CD4-positive, alpha-beta T cell (primary cell): Measurements from ENCODE around the gene PRKN. TPM values are rescaled to one million over a fixed set of nuclear protein-coding genes. Genes with fewer than 3 reads are reported as not detected.

Source experiments
- ATAC-seq: fragments of 200-7000 bp; cut with Tn5 transposase; one replicate; pipeline ENCODE4 v1.10.0; 2022; ENCODE audit warnings: mild to moderate bottlenecking; ENCODE audit not compliant: poor library complexity
- CTCF ChIA-PET: fragments of 350-600 bp; sonication (Branson Sonifier 250); formaldehyde crosslinking; loops from one replicate; lab custom pipeline; 2021; ENCODE audit warnings: antibody characterized with exemption, inconsistent platforms; lab: Charles Lee
- POLR2A ChIA-PET: fragments of 350-600 bp; sonication (Branson Sonifier 250); formaldehyde crosslinking; loops from one replicate; lab custom pipeline; 2021; ENCODE audit warnings: antibody characterized with exemption, inconsistent platforms; lab: Charles Lee
- DNase-seq, 14 experiments: peaks; one replicate each; pipeline ENCODE4 v3.0.0-alpha.2; 2013 to 2020; ENCODE audit warnings: mixed read lengths in 2 of 14
- H3K27ac ChIP-seq, 2 donors: one replicate each; pipeline versions ENCODE4 v1.5.1 to v1.7.0; 2013; ENCODE audit warnings: low read length in 2 of 2, low read depth in 1 of 2, mild to moderate bottlenecking in 1 of 2
- H3K27me3 ChIP-seq, 2 experiments: 1 replicate in 1 of 2; 2 replicates in 1 of 2; pipeline versions ENCODE4 v1.6.1 to v1.7.0; 2013; ENCODE audit warnings: low read length in 2 of 2, control low read depth in 1 of 2, mild to moderate bottlenecking in 1 of 2, moderate library complexity in 1 of 2; ENCODE audit not compliant: insufficient read depth in 2 of 2, control insufficient read depth in 1 of 2
- H3K36me3 ChIP-seq: one replicate; pipeline ENCODE4 v1.6.1; 2013; ENCODE audit warnings: low read length, control low read depth; ENCODE audit not compliant: insufficient read depth
- H3K4me1 ChIP-seq: one replicate; pipeline ENCODE4 v1.6.1; 2013; ENCODE audit warnings: low read length, control low read depth; ENCODE audit not compliant: insufficient read depth
- H3K4me3 ChIP-seq: one replicate; pipeline ENCODE4 v1.5.1; 2013; ENCODE audit warnings: mild to moderate bottlenecking, low read length, moderate library complexity
- H3K9me3 ChIP-seq, 2 experiments: 1 replicate in 1 of 2; 2 replicates in 1 of 2; pipeline versions ENCODE4 v1.6.1 to v1.7.0; 2013; ENCODE audit warnings: low read length in 2 of 2, mild to moderate bottlenecking in 2 of 2, control low read depth in 1 of 2, moderate library complexity in 1 of 2; ENCODE audit not compliant: control insufficient read depth in 1 of 2, insufficient read depth in 1 of 2
- H3K27ac Mint-ChIP-seq: one replicate; pipeline ENCODE4 v1.8.0; 2020; ENCODE audit warnings: mixed read lengths
- H3K27me3 Mint-ChIP-seq: one replicate; pipeline ENCODE4 v1.8.0; 2021; ENCODE audit warnings: mixed read lengths
- H3K36me3 Mint-ChIP-seq: one replicate; pipeline ENCODE4 v1.8.0; 2021; ENCODE audit warnings: low read depth, mixed read lengths
- H3K4me1 Mint-ChIP-seq: one replicate; pipeline ENCODE4 v1.8.0; 2021; ENCODE audit warnings: low read depth, mixed read lengths
- H3K4me3 Mint-ChIP-seq: one replicate; pipeline ENCODE4 v1.8.0; 2020; ENCODE audit warnings: mild to moderate bottlenecking, mixed read lengths
- H3K9me3 Mint-ChIP-seq: one replicate; pipeline ENCODE4 v1.8.0; 2020; ENCODE audit warnings: mixed read lengths
- intact Hi-C, 2 experiments: fragments of 100-400 bp; cut with DNase I in 1 of 2; cut with micrococcal nuclease in 1 of 2; formaldehyde crosslinking; loops; one replicate each; pipeline versions ENCODE4 v1.15.1 to v1.9.0; 2023 to 2025; cut with DNase I, micrococcal nuclease
- total RNA-seq, 174 experiments: library from RNA in 2 of 174; stranded (reverse) in 2 of 174; gene quantifications; one replicate each; pipeline ENCODE4 v1.2.3 and lab custom pipeline; 2021 to 2026
- TF ChIP-seq, protein P1 (sequence below): fragments of 200-600 bp; IDR thresholded peaks from one replicate; pipeline ENCODE4 v1.8.0; 2022; ENCODE audit warnings: antibody characterized with exemption, mild to moderate bottlenecking

The PRKN gene
- total RNA-seq, 2 experiments from 2014 or later: 5.2 to 5.4 TPM

DNA sequence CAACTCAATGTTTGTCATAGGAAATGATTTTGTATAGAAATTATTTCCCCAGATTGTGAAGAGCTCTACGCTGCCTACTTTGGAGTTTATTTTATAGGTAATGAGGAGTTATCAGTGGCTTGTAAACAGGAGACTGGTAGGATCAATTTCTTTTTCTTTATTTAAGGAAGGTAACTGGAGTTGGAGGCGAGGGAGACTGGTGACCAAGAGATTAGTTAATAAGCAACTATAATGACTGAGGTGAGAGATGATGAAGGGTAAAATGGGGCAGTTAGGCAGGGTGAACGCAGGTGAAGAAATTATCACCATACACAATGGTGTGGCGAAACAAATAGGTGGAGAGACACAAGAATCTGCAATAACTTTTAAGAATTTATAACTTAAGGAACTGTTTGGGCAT lies 100.2 kb downstream of the PRKN start:
- no peak overlapping the region for H3K4me3 ChIP-seq
- no peaks in the 10 kb centered on the region for H3K4me1 ChIP-seq
- H3K27me3 ChIP-seq: no peaks in the 10 kb centered on the region
- ChIA-PET POLR2A (no interaction called here), CTCF (no interaction called here)
- Mint-ChIP-seq H3K4me1 (no peaks in the 10 kb centered on the region), H3K27me3 (no peaks in the 10 kb centered on the region), H3K4me3 (no peak overlapping the region), H3K36me3 (peaks cover 10% of the 10 kb centered on the region), H3K27ac (no peak overlapping the region), H3K9me3 (peaks cover 8% of the 10 kb centered on the region)
- no peak overlapping the region for H3K27ac ChIP-seq
- intact Hi-C loops: no loop called here
- TF ChIP-seq, protein P1, sequence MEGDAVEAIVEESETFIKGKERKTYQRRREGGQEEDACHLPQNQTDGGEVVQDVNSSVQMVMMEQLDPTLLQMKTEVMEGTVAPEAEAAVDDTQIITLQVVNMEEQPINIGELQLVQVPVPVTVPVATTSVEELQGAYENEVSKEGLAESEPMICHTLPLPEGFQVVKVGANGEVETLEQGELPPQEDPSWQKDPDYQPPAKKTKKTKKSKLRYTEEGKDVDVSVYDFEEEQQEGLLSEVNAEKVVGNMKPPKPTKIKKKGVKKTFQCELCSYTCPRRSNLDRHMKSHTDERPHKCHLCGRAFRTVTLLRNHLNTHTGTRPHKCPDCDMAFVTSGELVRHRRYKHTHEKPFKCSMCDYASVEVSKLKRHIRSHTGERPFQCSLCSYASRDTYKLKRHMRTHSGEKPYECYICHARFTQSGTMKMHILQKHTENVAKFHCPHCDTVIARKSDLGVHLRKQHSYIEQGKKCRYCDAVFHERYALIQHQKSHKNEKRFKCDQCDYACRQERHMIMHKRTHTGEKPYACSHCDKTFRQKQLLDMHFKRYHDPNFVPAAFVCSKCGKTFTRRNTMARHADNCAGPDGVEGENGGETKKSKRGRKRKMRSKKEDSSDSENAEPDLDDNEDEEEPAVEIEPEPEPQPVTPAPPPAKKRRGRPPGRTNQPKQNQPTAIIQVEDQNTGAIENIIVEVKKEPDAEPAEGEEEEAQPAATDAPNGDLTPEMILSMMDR: no peak
- DNase-seq (no peak), ATAC-seq (no peak)
- H3K36me3 ChIP-seq: no peaks in the 10 kb centered on the region
- no peaks in the 10 kb centered on the region for H3K9me3 ChIP-seq

DNA sequence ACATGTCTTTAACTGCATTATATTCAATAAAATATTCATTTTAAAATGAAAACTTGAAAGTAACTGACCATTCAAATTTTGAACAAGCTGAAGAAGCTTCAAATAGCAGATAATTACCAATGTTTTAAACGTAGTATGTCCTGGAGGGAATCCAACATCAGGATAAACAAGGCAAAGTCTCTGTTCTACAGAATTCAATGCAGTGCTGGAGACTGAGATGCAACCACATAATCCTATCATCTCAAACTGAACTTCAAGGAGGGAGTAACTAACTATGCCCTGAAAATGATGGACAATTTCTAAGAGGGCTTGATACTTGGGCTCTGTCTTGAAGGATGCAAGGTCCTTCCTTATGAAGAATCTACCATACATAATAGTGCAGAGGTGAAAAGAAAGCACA lies 100.7 kb downstream of the PRKN start:
- Histone ChIP-seq H3K4me3 (no peak overlapping the region), H3K36me3 (no peaks in the 10 kb centered on the region), H3K27me3 (no peaks in the 10 kb centered on the region), H3K9me3 (no peaks in the 10 kb centered on the region), H3K4me1 (no peaks in the 10 kb centered on the region), H3K27ac (no peak overlapping the region)
- Mint-ChIP-seq H3K4me3 (no peak overlapping the region), H3K36me3 (peaks cover 5% of the 10 kb centered on the region), H3K9me3 (peaks cover 5% of the 10 kb centered on the region), H3K4me1 (no peaks in the 10 kb centered on the region), H3K27ac (no peak overlapping the region), H3K27me3 (no peaks in the 10 kb centered on the region)
- ChIA-PET POLR2A (no interaction called here), CTCF (no interaction called here)
- intact Hi-C loops: no loop called here
- no peak for ATAC-seq
- DNase-seq: no peak
- TF ChIP-seq, protein P1: no peak

DNA sequence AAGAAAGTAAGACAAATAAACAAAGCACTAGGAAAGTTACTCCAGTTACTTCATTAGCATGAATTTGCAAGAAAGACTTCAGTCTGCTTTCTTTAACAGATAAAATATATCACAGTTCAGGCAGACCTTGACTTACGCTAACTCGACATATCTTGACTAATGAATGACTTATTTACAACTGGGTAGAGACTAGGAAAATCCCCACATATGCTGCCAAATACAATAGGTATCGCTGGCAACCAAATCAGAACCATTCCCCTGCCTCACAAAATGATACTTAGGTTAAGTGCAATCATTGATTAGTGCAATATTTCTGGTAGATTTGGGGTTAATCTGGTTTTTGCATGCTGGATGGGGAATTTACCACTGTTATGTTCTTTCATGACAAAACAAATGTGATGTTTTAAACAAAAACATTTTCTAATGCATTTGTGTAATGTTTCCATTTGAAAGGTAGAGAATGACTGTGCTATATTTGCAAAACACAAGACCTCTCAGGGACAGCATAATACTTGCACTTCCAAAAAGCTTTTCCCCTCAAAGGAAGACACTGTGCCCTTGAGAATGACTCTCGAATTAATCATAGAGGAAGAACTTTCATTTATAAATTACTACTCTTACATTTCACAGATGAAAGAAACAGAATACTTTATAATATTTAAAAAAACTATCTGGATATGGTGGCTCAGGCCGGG lies 101.6 kb downstream of the PRKN start:
- Histone ChIP-seq H3K4me3 (no peak overlapping the region), H3K27me3 (no peaks in the 10 kb centered on the region), H3K4me1 (no peaks in the 10 kb centered on the region), H3K36me3 (no peaks in the 10 kb centered on the region), H3K9me3 (no peaks in the 10 kb centered on the region), H3K27ac (no peak overlapping the region)
- TF ChIP-seq, protein P1: no peak
- CTCF ChIA-PET: no interaction called here
- Mint-ChIP-seq H3K36me3 (peaks cover 5% of the 10 kb centered on the region), H3K9me3 (peaks cover 5% of the 10 kb centered on the region), H3K4me1 (no peaks in the 10 kb centered on the region), H3K27me3 (no peaks in the 10 kb centered on the region), H3K4me3 (no peak overlapping the region), H3K27ac (no peak overlapping the region)
- POLR2A ChIA-PET: no interaction called here
- intact Hi-C loops: no loop called here
- DNase-seq (no peak), ATAC-seq (no peak)
